ENCODE measurements around the gene PRC1. TPM values are rescaled to one million over a fixed set of nuclear protein-coding genes. Genes with fewer than 3 reads are reported as not detected.

The PRC1 gene
- polyA plus RNA-seq, 1 donor (not counting 4 experiments of a cell fraction or from before 2014, with no cell fraction given) = 105 TPM

- FAIRE-seq (no peak), DNase-seq (ENCODE audit: low read depth, low spot score) (no peak)
- no peaks in the 10 kb centered on the region for H3K79me2 ChIP-seq (ENCODE audit: control insufficient read depth, insufficient read depth, low read length)
- H3K9me3 ChIP-seq (ENCODE audit: control insufficient read depth, low read depth, low read length) = no peaks in the 10 kb centered on the region
- H3K36me3 ChIP-seq (ENCODE audit: control insufficient read depth in 2 of 2, extremely low read depth in 1 of 2, insufficient read depth in 2 of 2, low read length in 2 of 2) = no peaks in the 10 kb centered on the region
- dilution Hi-C loops (cut with MboI; ENCODE audit: extremely low pct_ligation_motif_present, low sequenced_read_pairs) = no loop called here
- no peak overlapping the region for H3K9ac ChIP-seq (ENCODE audit: control insufficient read depth, extremely low read depth, insufficient read depth, low read length)
- no peak overlapping the region for H3K27ac ChIP-seq (ENCODE audit: control insufficient read depth, insufficient read depth, low read length)
- H3K4me2 ChIP-seq (ENCODE audit: control insufficient read depth, extremely low read depth, insufficient read depth, low read depth, low read length) = no peak overlapping the region
- no peaks in the 10 kb centered on the region for H3K9me1 ChIP-seq (ENCODE audit: control insufficient read depth, extremely low read depth, insufficient read depth, low read length)
- TF ChIP-seq EZH2 (IDR thresholded peaks at IDR 0.05; ENCODE audit: low read length) = no peak
- TF ChIP-seq, protein P1, sequence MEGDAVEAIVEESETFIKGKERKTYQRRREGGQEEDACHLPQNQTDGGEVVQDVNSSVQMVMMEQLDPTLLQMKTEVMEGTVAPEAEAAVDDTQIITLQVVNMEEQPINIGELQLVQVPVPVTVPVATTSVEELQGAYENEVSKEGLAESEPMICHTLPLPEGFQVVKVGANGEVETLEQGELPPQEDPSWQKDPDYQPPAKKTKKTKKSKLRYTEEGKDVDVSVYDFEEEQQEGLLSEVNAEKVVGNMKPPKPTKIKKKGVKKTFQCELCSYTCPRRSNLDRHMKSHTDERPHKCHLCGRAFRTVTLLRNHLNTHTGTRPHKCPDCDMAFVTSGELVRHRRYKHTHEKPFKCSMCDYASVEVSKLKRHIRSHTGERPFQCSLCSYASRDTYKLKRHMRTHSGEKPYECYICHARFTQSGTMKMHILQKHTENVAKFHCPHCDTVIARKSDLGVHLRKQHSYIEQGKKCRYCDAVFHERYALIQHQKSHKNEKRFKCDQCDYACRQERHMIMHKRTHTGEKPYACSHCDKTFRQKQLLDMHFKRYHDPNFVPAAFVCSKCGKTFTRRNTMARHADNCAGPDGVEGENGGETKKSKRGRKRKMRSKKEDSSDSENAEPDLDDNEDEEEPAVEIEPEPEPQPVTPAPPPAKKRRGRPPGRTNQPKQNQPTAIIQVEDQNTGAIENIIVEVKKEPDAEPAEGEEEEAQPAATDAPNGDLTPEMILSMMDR (optimal IDR thresholded peaks at IDR 0.05 in 1 of 3, IDR thresholded peaks at IDR 0.05 in 1 of 3, conservative IDR thresholded peaks at IDR 0.05 in 1 of 3; ENCODE audit: extremely low read depth in 1 of 3, insufficient read depth in 2 of 3, low read length in 3 of 3) = peak; percentile 61 to 95 (median 75)
- H4K20me1 ChIP-seq (ENCODE audit: control insufficient read depth, extremely low read depth, insufficient read depth, low read length) = no peaks in the 10 kb centered on the region
- no peaks in the 10 kb centered on the region for H3K27me3 ChIP-seq (ENCODE audit: control insufficient read depth, extremely low read depth, insufficient read depth, low read length)
- no peaks in the 10 kb centered on the region for H3K4me1 ChIP-seq (ENCODE audit: control insufficient read depth, extremely low read depth, insufficient read depth, low read length)
- no peak overlapping the region for H3K4me3 ChIP-seq (ENCODE audit: control insufficient read depth in 2 of 3, extremely low read depth in 1 of 3, insufficient read depth in 2 of 3, low read depth in 1 of 3, low read length in 3 of 3)
- H2AFZ ChIP-seq (ENCODE audit: control insufficient read depth, low read length) = no peak overlapping the region
Measured at GRCh38 chr15:91032919-91033803, 38.8 kb upstream of the PRC1 start.

GRCh38 chr15:91031796-91032195 is 37.5 kb upstream of the PRC1 start:
- Histone ChIP-seq H3K9ac (ENCODE audit: control insufficient read depth, extremely low read depth, insufficient read depth, low read length) (no peak overlapping the region), H3K27me3 (ENCODE audit: control insufficient read depth, extremely low read depth, insufficient read depth, low read length) (no peaks in the 10 kb centered on the region), H3K79me2 (ENCODE audit: control insufficient read depth, insufficient read depth, low read length) (no peaks in the 10 kb centered on the region), H3K9me1 (ENCODE audit: control insufficient read depth, extremely low read depth, insufficient read depth, low read length) (no peaks in the 10 kb centered on the region), H4K20me1 (ENCODE audit: control insufficient read depth, extremely low read depth, insufficient read depth, low read length) (no peaks in the 10 kb centered on the region), H3K9me3 (ENCODE audit: control insufficient read depth, low read depth, low read length) (no peaks in the 10 kb centered on the region), H3K4me3 (ENCODE audit: control insufficient read depth in 2 of 3, extremely low read depth in 1 of 3, insufficient read depth in 2 of 3, low read depth in 1 of 3, low read length in 3 of 3) (no peak overlapping the region), H2AFZ (ENCODE audit: control insufficient read depth, low read length) (no peak overlapping the region), H3K36me3 (ENCODE audit: control insufficient read depth in 2 of 2, extremely low read depth in 1 of 2, insufficient read depth in 2 of 2, low read length in 2 of 2) (no peaks in the 10 kb centered on the region), H3K27ac (ENCODE audit: control insufficient read depth, insufficient read depth, low read length) (no peak overlapping the region), H3K4me2 (ENCODE audit: control insufficient read depth, extremely low read depth, insufficient read depth, low read depth, low read length) (no peak overlapping the region), H3K4me1 (ENCODE audit: control insufficient read depth, extremely low read depth, insufficient read depth, low read length) (no peaks in the 10 kb centered on the region)
- dilution Hi-C loops (cut with MboI; ENCODE audit: extremely low pct_ligation_motif_present, low sequenced_read_pairs) = no loop called here
- no peak for TF ChIP-seq EZH2 (IDR thresholded peaks at IDR 0.05; ENCODE audit: low read length)
- TF ChIP-seq, protein P1 (optimal IDR thresholded peaks at IDR 0.05 in 1 of 3, IDR thresholded peaks at IDR 0.05 in 1 of 3, conservative IDR thresholded peaks at IDR 0.05 in 1 of 3; ENCODE audit: extremely low read depth in 1 of 3, insufficient read depth in 2 of 3, low read length in 3 of 3) = no peak
- no peak for FAIRE-seq
- DNase-seq (ENCODE audit: low read depth, low spot score) = no peak
